SH-SY5Y (cell line): Measurements from ENCODE around the gene ST3GAL4.

ENCODE experiments used
- GATA2 ChIP-seq: IDR thresholded peaks from 2 replicates; pipeline ENCODE4 v1.6.1; 2011; ENCODE audit warnings: mild to moderate bottlenecking, low read depth, low read length
- GATA3 ChIP-seq: IDR thresholded peaks from 2 replicates; pipeline ENCODE4 v1.6.1; 2011; ENCODE audit warnings: low read depth, mild to moderate bottlenecking, low read length, moderate library complexity

The ST3GAL4 gene

DNA sequence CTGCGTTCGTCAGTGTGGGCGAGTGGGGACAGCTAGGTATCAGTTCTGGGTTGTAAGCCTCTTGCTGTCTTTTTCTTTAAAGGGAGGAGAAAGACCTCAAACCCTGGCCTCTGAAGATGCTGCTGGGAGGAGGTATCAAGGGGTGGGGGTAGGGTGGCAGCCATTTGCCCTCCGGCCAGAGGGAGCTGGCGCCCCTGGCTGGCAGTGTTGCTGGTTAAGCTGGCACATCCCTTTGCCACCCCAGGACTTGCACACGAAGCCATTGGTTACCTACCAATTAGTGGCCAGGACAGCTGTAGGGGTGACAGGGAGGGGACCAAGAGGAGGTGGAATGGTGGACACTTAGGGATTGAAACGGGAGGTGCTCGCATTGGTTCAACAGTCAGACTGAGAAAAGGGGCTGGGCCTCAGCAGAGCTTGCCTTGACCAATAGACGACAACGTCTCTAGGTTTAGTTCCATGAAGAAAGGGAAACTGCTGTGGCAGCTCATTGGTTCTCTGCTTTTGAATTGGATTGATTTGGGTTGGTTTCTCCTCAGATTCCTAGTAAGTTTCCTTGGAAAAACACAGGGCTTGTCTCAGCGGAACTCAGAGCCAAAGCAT is 77.9 kb downstream of the ST3GAL4 start:
- TF ChIP-seq GATA2 (no peak), GATA3 (no peak)

DNA sequence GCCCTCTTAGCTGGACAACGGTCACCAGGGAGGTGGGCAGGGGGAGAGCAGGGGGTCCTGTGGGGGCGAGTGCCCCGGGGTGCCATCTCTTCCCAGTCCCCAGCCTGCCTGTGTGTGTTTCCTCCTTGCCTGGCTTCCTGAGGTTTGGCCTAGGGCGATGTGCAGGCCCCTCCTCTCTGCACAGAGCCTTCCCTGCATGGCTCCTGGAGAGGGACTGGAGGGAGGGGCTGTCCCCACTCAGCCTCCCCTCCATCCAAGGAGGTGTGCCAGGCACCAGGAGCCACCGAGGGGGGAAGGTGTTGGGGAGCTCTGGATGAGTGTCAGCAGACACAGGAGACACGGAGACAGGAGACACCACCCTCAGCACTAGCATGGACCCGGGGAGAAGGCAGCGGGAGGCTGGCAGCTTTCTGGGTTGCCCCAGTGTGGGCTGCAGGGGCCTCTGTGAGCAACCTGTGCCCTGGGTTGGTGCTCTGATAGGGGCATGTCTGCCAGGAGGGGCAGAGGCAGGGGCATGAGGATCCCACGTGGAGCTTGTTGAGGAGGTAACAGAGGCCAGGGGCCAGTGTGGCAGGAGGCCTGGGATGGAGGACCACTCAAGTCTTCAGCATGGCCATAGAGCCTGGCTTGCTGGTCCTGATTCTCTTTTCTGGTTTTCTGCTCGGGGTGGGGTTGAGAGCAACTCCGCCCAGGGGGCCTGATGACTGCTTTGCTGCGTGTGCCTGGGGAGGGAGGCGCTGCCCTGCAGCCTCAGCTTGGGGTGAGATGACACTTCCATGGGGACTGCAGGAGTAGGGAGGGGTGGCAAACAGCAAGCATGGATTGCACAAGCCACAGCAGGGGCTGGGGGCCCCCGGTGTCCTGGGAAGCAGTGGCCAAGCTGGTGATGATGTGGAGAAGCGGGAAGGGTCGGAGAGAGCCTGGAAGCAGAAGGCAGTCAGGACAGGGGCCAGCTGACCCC is 78.8 kb downstream of the ST3GAL4 start:
- no peak for TF ChIP-seq GATA3

DNA sequence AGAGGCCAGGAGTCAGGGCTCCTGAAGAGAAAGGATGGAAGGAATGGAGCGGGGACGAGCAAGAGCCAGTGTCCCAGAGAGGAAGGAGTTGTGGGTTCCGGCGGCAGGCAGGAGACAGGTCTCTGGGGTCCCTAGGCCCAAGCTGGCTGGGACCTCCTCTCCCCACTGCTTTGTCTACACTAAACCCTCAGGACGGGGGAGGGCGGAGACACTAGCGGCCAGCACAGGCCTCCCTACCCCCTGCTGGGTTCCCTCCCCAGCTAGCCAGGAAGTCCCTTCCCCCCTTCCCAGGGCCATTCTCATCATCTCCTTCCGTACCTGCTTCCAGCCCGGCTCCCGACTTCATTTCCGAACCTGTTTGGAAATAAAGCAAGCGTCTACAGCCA is 79.5 kb downstream of the ST3GAL4 start:
- TF ChIP-seq GATA2 (no peak), GATA3 (no peak)

- no peak for TF ChIP-seq GATA2
Measured at GRCh38 chr11:126436209-126436755, 80.8 kb downstream of the ST3GAL4 start.

GRCh38 chr11:126437731-126438130 is 82.2 kb downstream of the ST3GAL4 start:
- TF ChIP-seq GATA3 (no peak), GATA2 (no peak)

- TF ChIP-seq GATA3 = no peak
Measured at GRCh38 chr11:126438272-126438671, 82.8 kb downstream of the ST3GAL4 start.

- no peak for TF ChIP-seq GATA2
- no peak for TF ChIP-seq GATA3
Measured at GRCh38 chr11:126438691-126439090, 83.2 kb downstream of the ST3GAL4 start.

GRCh38 chr11:126440276-126440675 is 84.8 kb downstream of the ST3GAL4 start:
- TF ChIP-seq GATA3 = no peak
- TF ChIP-seq GATA2 = no peak

DNA sequence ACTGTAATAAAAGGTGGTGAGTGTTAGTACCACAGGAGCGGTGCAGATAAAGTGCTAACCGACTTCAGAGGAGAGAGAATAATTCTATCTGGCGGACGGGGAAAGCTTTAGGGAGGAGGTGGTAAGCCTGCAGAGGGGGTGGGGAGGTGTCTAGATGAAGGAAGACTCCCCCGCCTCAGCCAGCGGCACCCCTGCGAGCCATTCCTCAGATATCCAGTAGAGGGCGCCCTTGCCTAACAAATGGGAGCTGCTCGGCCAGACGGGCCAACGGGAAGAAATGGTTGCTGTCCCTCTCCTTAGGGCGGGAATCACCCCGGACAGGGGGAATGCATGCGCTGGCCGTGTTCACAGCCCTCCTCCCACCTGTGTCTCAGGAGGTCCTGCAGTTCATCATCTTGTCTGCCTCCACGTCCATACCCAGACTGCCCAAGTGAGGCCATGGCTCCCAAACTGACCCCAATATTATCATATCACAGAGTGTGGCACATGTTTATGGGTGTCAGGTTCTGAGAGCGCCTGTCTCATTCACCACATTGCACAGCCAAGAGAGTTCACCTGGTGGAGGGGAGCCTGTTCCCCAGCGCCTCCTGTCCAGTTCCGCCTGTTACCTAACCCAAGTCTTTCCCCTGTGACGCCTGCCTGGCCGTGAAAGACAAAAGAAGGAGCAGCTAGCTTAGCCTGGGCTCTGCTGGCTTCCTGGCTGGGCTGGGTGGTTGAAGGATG is 85.5 kb downstream of the ST3GAL4 start:
- TF ChIP-seq GATA3 (no peak), GATA2 (no peak)

DNA sequence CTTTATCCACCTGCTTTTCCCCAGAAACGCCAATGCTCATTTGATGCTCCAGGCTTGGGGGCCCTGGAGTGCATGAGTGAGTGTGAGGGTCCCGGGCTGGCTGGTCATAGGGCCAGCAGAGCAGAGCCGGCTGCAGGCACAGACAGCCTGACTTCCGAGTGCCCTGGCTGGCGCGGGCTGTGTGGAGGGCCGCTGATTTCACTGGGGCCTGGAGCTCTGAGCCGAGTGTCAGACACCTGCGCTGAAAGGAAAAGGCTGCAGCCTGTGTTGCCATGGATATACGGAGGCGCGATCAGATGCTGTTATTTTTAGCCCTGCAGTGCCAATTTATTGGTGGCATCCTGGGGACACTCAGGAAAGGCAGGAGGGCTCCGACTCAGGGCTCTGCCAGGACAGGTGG is 87.6 kb downstream of the ST3GAL4 start:
- no peak for TF ChIP-seq GATA3
- no peak for TF ChIP-seq GATA2

DNA sequence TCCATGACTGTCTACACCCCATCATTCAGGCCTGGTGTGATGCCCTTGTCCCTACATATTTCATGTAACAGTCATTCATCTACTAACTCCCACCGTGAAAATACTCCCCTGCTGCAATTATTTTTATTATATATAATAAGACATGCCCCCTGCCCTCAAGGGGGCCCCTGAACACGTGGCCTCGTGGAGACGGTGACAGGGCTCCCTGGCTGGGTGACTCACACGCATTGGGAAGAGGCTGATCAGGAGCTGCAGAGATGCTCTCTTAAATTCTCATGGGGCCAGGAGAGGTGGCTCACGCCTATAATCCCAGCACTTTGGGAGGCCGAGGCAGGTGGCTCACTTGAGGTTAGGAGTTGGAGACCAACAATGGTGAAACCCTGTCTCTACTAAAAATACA is 88.6 kb downstream of the ST3GAL4 start:
- TF ChIP-seq GATA3 = no peak
- TF ChIP-seq GATA2 = no peak

DNA sequence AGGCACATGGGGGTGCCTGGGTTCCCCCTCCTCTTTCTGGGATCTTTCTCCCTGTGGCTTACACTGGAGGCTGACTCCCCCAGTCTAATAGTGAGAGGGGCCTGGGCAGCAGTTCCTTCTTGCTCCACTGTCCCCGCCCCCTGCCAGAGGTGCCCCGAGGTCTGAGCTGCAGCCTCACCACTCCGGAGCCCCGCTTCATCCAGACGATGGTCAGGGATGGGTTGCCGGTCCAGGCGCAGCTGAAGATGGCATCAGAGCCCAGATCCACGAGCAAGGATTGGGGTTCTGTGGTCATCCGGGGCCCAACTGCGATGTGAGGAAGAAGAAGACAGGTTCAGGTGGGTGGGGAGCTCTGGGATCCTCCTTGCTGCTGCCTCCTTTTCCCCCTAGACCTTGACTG is 91.1 kb downstream of the ST3GAL4 start:
- no peak for TF ChIP-seq GATA3
- TF ChIP-seq GATA2 = no peak

GRCh38 chr11:126450198-126450597 is 94.7 kb downstream of the ST3GAL4 start:
- TF ChIP-seq GATA2 (no peak), GATA3 (no peak)

DNA sequence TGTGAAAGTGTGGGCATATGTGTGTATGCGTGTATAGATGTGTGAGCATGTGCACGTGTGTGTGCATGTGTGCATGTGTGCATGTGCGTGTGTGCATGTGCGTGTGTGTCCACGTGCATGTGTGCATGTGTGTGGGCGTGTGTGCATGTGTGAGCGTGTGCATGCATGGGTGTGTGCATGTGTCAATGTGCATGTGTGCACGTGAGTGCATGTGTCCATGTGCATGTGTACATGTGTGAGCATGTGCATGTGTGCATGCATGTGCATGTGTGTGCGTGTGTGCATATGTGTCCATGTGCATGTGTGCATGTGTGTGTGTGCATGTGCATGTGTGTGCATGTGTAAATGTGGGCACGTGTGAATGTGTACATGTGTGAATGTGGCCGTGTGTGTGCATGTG is 95.3 kb downstream of the ST3GAL4 start:
- TF ChIP-seq GATA3 = no peak
- TF ChIP-seq GATA2 = no peak

- TF ChIP-seq GATA3 (no peak), GATA2 (no peak)
Measured at GRCh38 chr11:126451211-126451802, 95.8 kb downstream of the ST3GAL4 start.
